EL (cell line): ENCODE results near the gene CAPN10.

ENCODE experiments used
- DNase-seq: peaks from one replicate; pipeline ENCODE4 v3.0.0-alpha.2; 2016

Gene CAPN10

GRCh38 chr2:240590681-240591111 is 4.2 kb downstream of the CAPN10 start:
- DNase-seq = no peak

- DNase-seq = peak; percentile 44
Observed at GRCh38 chr2:240591226-240591625, 4.7 kb downstream of the CAPN10 start.

- no peak for DNase-seq
Observed at GRCh38 chr2:240591784-240592183, 5.2 kb downstream of the CAPN10 start.

- no peak for DNase-seq
Observed at GRCh38 chr2:240593026-240593702, 6.6 kb downstream of the CAPN10 start.

- no peak for DNase-seq
Observed at GRCh38 chr2:240593703-240594451, 7.3 kb downstream of the CAPN10 start.

- no peak for DNase-seq
Observed at GRCh38 chr2:240594511-240595380, 8.2 kb downstream of the CAPN10 start.

GRCh38 chr2:240595381-240596079 is 9.0 kb downstream of the CAPN10 start:
- no peak for DNase-seq

GRCh38 chr2:240596080-240596460 is 9.5 kb downstream of the CAPN10 start:
- no peak for DNase-seq

- DNase-seq = no peak
Observed at GRCh38 chr2:240596491-240596931, 10.0 kb downstream of the CAPN10 start.

- DNase-seq = no peak
Observed at GRCh38 chr2:240597054-240597418, 10.5 kb downstream of the CAPN10 start.

- DNase-seq = no peak
Observed at GRCh38 chr2:240597419-240598181, 11.1 kb downstream of the CAPN10 start.

- no peak for DNase-seq
Observed at GRCh38 chr2:240598311-240598911, 11.9 kb downstream of the CAPN10 start.

- DNase-seq = no peak
Observed at GRCh38 chr2:240599141-240599583, 12.6 kb downstream of the CAPN10 start.

GRCh38 chr2:240600451-240600961 is 14.0 kb downstream of the CAPN10 start:
- no peak for DNase-seq

GRCh38 chr2:240601061-240601830 is 14.7 kb downstream of the CAPN10 start:
- no peak for DNase-seq

- no peak for DNase-seq
Observed at GRCh38 chr2:240601831-240602160, 15.3 kb downstream of the CAPN10 start.

- DNase-seq = no peak
Observed at GRCh38 chr2:240602266-240603050, 15.9 kb downstream of the CAPN10 start.

GRCh38 chr2:240603081-240603835 is 16.7 kb downstream of the CAPN10 start:
- no peak for DNase-seq

GRCh38 chr2:240603846-240604245 is 17.3 kb downstream of the CAPN10 start:
- DNase-seq = no peak
